ENCODE data around the gene THSD4.

THSD4 gene

GRCh38 chr15:71748293-71748718, 633.0 kb downstream of the THSD4 start:
- H3K9ac ChIP-seq (ENCODE audit: insufficient read length, low read depth) = no peak overlapping the region
- no peak for DNase-seq (ENCODE audit: low read depth, low spot score)
- H3K9me3 ChIP-seq (ENCODE audit: insufficient read depth, low read length) = no peaks in the 10 kb centered on the region
- no peaks in the 10 kb centered on the region for H3K27me3 ChIP-seq (ENCODE audit: insufficient read depth, insufficient read length)
- TF ChIP-seq YY1 (IDR thresholded peaks at IDR 0.05; ENCODE audit: insufficient read depth, insufficient read length) = no peak
- no peak for TF ChIP-seq SUZ12 (IDR thresholded peaks at IDR 0.05; ENCODE audit: extremely low read depth, insufficient read depth, insufficient read length)
- TF ChIP-seq ZNF274 (IDR thresholded peaks at IDR 0.05; ENCODE audit: low read depth, low read length) = no peak
- H3K4me3 ChIP-seq (ENCODE audit: insufficient read length, low read depth) = no peak overlapping the region
- H3K4me1 ChIP-seq (ENCODE audit: insufficient read depth, insufficient read length) = no peaks in the 10 kb centered on the region
- no peaks in the 10 kb centered on the region for H3K36me3 ChIP-seq (ENCODE audit: insufficient read depth, insufficient read length, low read length)

- no peak for TF ChIP-seq YY1 (IDR thresholded peaks at IDR 0.05; ENCODE audit: insufficient read depth, insufficient read length)
- TF ChIP-seq SUZ12 (IDR thresholded peaks at IDR 0.05; ENCODE audit: extremely low read depth, insufficient read depth, insufficient read length) = no peak
- no peak for TF ChIP-seq ZNF274 (IDR thresholded peaks at IDR 0.05; ENCODE audit: low read depth, low read length)
- no peak overlapping the region for H3K4me3 ChIP-seq (ENCODE audit: insufficient read length, low read depth)
- no peak for DNase-seq (ENCODE audit: low read depth, low spot score)
- H3K4me1 ChIP-seq (ENCODE audit: insufficient read depth, insufficient read length) = no peaks in the 10 kb centered on the region
- no peaks in the 10 kb centered on the region for H3K36me3 ChIP-seq (ENCODE audit: insufficient read depth, insufficient read length, low read length)
- H3K9ac ChIP-seq (ENCODE audit: insufficient read length, low read depth) = no peak overlapping the region
- H3K27me3 ChIP-seq (ENCODE audit: insufficient read depth, insufficient read length) = no peaks in the 10 kb centered on the region
- no peaks in the 10 kb centered on the region for H3K9me3 ChIP-seq (ENCODE audit: insufficient read depth, low read length)
Observed at GRCh38 chr15:71749500-71749899, 634.2 kb downstream of the THSD4 start.

GRCh38 chr15:71752128-71752527, 636.9 kb downstream of the THSD4 start:
- no peak for DNase-seq (ENCODE audit: low read depth, low spot score)
- 0 out of 2 replicates have a peak, but pooled peaks cover 6% of the 10 kb centered on the region for H3K9me3 ChIP-seq (ENCODE audit: insufficient read depth, low read length)
- TF ChIP-seq YY1 (IDR thresholded peaks at IDR 0.05; ENCODE audit: insufficient read depth, insufficient read length) = no peak
- no peak for TF ChIP-seq ZNF274 (IDR thresholded peaks at IDR 0.05; ENCODE audit: low read depth, low read length)
- TF ChIP-seq SUZ12 (IDR thresholded peaks at IDR 0.05; ENCODE audit: extremely low read depth, insufficient read depth, insufficient read length) = no peak
- H3K36me3 ChIP-seq (ENCODE audit: insufficient read depth, insufficient read length, low read length) = no peaks in the 10 kb centered on the region
- no peak overlapping the region for H3K9ac ChIP-seq (ENCODE audit: insufficient read length, low read depth)
- H3K4me1 ChIP-seq (ENCODE audit: insufficient read depth, insufficient read length) = no peaks in the 10 kb centered on the region
- no peak overlapping the region for H3K4me3 ChIP-seq (ENCODE audit: insufficient read length, low read depth)
- no peaks in the 10 kb centered on the region for H3K27me3 ChIP-seq (ENCODE audit: insufficient read depth, insufficient read length)

GRCh38 chr15:71752604-71753289, 637.5 kb downstream of the THSD4 start:
- no peak overlapping the region for H3K4me3 ChIP-seq (ENCODE audit: insufficient read length, low read depth)
- TF ChIP-seq SUZ12 (IDR thresholded peaks at IDR 0.05; ENCODE audit: extremely low read depth, insufficient read depth, insufficient read length) = no peak
- TF ChIP-seq ZNF274 (IDR thresholded peaks at IDR 0.05; ENCODE audit: low read depth, low read length) = no peak
- TF ChIP-seq YY1 (IDR thresholded peaks at IDR 0.05; ENCODE audit: insufficient read depth, insufficient read length) = no peak
- H3K36me3 ChIP-seq (ENCODE audit: insufficient read depth, insufficient read length, low read length) = no peaks in the 10 kb centered on the region
- no peak overlapping the region for H3K9ac ChIP-seq (ENCODE audit: insufficient read length, low read depth)
- peak; percentile 16 for DNase-seq (ENCODE audit: low read depth, low spot score)
- no peaks in the 10 kb centered on the region for H3K4me1 ChIP-seq (ENCODE audit: insufficient read depth, insufficient read length)
- H3K9me3 ChIP-seq (ENCODE audit: insufficient read depth, low read length) = 0 out of 2 replicates have a peak, but pooled peaks cover 6% of the 10 kb centered on the region
- H3K27me3 ChIP-seq (ENCODE audit: insufficient read depth, insufficient read length) = no peaks in the 10 kb centered on the region

- no peak for TF ChIP-seq SUZ12 (IDR thresholded peaks at IDR 0.05; ENCODE audit: extremely low read depth, insufficient read depth, insufficient read length)
- TF ChIP-seq YY1 (IDR thresholded peaks at IDR 0.05; ENCODE audit: insufficient read depth, insufficient read length) = no peak
- no peak for TF ChIP-seq ZNF274 (IDR thresholded peaks at IDR 0.05; ENCODE audit: low read depth, low read length)
- H3K9ac ChIP-seq (ENCODE audit: insufficient read length, low read depth) = no peak overlapping the region
- H3K27me3 ChIP-seq (ENCODE audit: insufficient read depth, insufficient read length) = no peaks in the 10 kb centered on the region
Observed at GRCh38 chr15:71753346-71753745, 638.1 kb downstream of the THSD4 start.

GRCh38 chr15:71754660-71755059, 639.4 kb downstream of the THSD4 start:
- no peaks in the 10 kb centered on the region for H3K4me1 ChIP-seq (ENCODE audit: insufficient read depth, insufficient read length)
- H3K36me3 ChIP-seq (ENCODE audit: insufficient read depth, insufficient read length, low read length) = no peaks in the 10 kb centered on the region
- H3K4me3 ChIP-seq (ENCODE audit: insufficient read length, low read depth) = no peak overlapping the region
- no peak overlapping the region for H3K9ac ChIP-seq (ENCODE audit: insufficient read length, low read depth)
- H3K27me3 ChIP-seq (ENCODE audit: insufficient read depth, insufficient read length) = no peaks in the 10 kb centered on the region
- DNase-seq (ENCODE audit: low read depth, low spot score) = no peak
- H3K9me3 ChIP-seq (ENCODE audit: insufficient read depth, low read length) = 0 out of 2 replicates have a peak, but pooled peaks cover 6% of the 10 kb centered on the region
- no peak for TF ChIP-seq YY1 (IDR thresholded peaks at IDR 0.05; ENCODE audit: insufficient read depth, insufficient read length)
- no peak for TF ChIP-seq ZNF274 (IDR thresholded peaks at IDR 0.05; ENCODE audit: low read depth, low read length)
- no peak for TF ChIP-seq SUZ12 (IDR thresholded peaks at IDR 0.05; ENCODE audit: extremely low read depth, insufficient read depth, insufficient read length)

More at GRCh38 chr15:71753346-71753745, 638.1 kb downstream of the THSD4 start:
- Histone ChIP-seq H3K36me3 (ENCODE audit: insufficient read depth, insufficient read length, low read length) (no peaks in the 10 kb centered on the region), H3K4me1 (ENCODE audit: insufficient read depth, insufficient read length) (no peaks in the 10 kb centered on the region), H3K9me3 (ENCODE audit: insufficient read depth, low read length) (0 out of 2 replicates have a peak, but pooled peaks cover 6% of the 10 kb centered on the region), H3K4me3 (ENCODE audit: insufficient read length, low read depth) (no peak overlapping the region)
- DNase-seq (ENCODE audit: low read depth, low spot score) = no peak

- Histone ChIP-seq H3K9me3 (ENCODE audit: insufficient read depth, low read length) (peaks cover 11% of the 10 kb centered on the region), H3K4me3 (ENCODE audit: insufficient read length, low read depth) (no peak overlapping the region), H3K36me3 (ENCODE audit: insufficient read depth, insufficient read length, low read length) (no peaks in the 10 kb centered on the region), H3K27me3 (ENCODE audit: insufficient read depth, insufficient read length) (no peaks in the 10 kb centered on the region), H3K9ac (ENCODE audit: insufficient read length, low read depth) (no peak overlapping the region), H3K4me1 (ENCODE audit: insufficient read depth, insufficient read length) (no peaks in the 10 kb centered on the region)
- TF ChIP-seq ZNF274 (IDR thresholded peaks at IDR 0.05; ENCODE audit: low read depth, low read length) = no peak
- TF ChIP-seq YY1 (IDR thresholded peaks at IDR 0.05; ENCODE audit: insufficient read depth, insufficient read length) = no peak
- no peak for TF ChIP-seq SUZ12 (IDR thresholded peaks at IDR 0.05; ENCODE audit: extremely low read depth, insufficient read depth, insufficient read length)
- DNase-seq (ENCODE audit: low read depth, low spot score) = no peak
Observed at GRCh38 chr15:71755092-71755970, 640.1 kb downstream of the THSD4 start.

Data from NT2/D1 (cell line).